HCT116 (cell line): Measurements from ENCODE around the gene PPP2R2D.

Experiments used
- CTCF ChIP-seq, 3 experiments: fragments of 200-600 bp in 1 of 3; sonication (generic) in 1 of 3; IDR thresholded peaks in 2 of 3; conservative IDR thresholded peaks in 1 of 3; 2 replicates each; pipeline ENCODE4 v1.5.1; 2012 to 2017; ENCODE audit warnings: low read depth in 2 of 3, low read length in 2 of 3, antibody characterized with exemption in 1 of 3, borderline replicate concordance in 1 of 3, control low read depth in 1 of 3, mild to moderate bottlenecking in 1 of 3, mixed read lengths in 1 of 3, mixed run types in 1 of 3, moderate library complexity in 1 of 3; ENCODE audit not compliant: insufficient read depth in 1 of 3
- POLR2A ChIP-seq: IDR thresholded peaks from 2 replicates; pipeline ENCODE4 v1.7.0; 2011; ENCODE audit warnings: borderline replicate concordance; ENCODE audit not compliant: insufficient read depth, insufficient read length; ENCODE audit errors: extremely low read depth
- POLR2AphosphoS5 ChIP-seq: IDR thresholded peaks from 2 replicates; pipeline ENCODE4 v1.6.1; 2011; ENCODE audit warnings: mild to moderate bottlenecking, low read depth, low read length, moderate library complexity
- RAD21 ChIP-seq: IDR thresholded peaks from 2 replicates; pipeline ENCODE4 v1.6.1; 2012; ENCODE audit warnings: low read depth, mild to moderate bottlenecking
- SIN3A ChIP-seq: IDR thresholded peaks from 2 replicates; pipeline ENCODE4 v1.6.1; 2012; ENCODE audit warnings: low read depth
- ZFX ChIP-seq: fragments of 450-650 bp; IDR thresholded peaks from 2 replicates; pipeline ENCODE4 v1.6.1; 2017
- TF ChIP-seq, protein P1 (sequence below): IDR thresholded peaks from 2 replicates; pipeline ENCODE4 v1.6.1; 2012; ENCODE audit warnings: low read depth
- TF ChIP-seq, protein P2 (sequence below): IDR thresholded peaks from 2 replicates; pipeline ENCODE4 v1.6.1; 2012

- TF ChIP-seq CTCF (IDR thresholded peaks at IDR 0.05 in 2 of 3, conservative IDR thresholded peaks at IDR 0.05 in 1 of 3; ENCODE audit: borderline replicate concordance in 1 of 3, insufficient read depth in 1 of 3, low read depth in 2 of 3, low read length in 2 of 3) (no peak), POLR2AphosphoS5 (no peak), ZFX (no peak), RAD21 (no peak), POLR2A (no peak), SIN3A (no peak)
- TF ChIP-seq, protein P1, sequence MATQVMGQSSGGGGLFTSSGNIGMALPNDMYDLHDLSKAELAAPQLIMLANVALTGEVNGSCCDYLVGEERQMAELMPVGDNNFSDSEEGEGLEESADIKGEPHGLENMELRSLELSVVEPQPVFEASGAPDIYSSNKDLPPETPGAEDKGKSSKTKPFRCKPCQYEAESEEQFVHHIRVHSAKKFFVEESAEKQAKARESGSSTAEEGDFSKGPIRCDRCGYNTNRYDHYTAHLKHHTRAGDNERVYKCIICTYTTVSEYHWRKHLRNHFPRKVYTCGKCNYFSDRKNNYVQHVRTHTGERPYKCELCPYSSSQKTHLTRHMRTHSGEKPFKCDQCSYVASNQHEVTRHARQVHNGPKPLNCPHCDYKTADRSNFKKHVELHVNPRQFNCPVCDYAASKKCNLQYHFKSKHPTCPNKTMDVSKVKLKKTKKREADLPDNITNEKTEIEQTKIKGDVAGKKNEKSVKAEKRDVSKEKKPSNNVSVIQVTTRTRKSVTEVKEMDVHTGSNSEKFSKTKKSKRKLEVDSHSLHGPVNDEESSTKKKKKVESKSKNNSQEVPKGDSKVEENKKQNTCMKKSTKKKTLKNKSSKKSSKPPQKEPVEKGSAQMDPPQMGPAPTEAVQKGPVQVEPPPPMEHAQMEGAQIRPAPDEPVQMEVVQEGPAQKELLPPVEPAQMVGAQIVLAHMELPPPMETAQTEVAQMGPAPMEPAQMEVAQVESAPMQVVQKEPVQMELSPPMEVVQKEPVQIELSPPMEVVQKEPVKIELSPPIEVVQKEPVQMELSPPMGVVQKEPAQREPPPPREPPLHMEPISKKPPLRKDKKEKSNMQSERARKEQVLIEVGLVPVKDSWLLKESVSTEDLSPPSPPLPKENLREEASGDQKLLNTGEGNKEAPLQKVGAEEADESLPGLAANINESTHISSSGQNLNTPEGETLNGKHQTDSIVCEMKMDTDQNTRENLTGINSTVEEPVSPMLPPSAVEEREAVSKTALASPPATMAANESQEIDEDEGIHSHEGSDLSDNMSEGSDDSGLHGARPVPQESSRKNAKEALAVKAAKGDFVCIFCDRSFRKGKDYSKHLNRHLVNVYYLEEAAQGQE = no peak
- TF ChIP-seq, protein P2, sequence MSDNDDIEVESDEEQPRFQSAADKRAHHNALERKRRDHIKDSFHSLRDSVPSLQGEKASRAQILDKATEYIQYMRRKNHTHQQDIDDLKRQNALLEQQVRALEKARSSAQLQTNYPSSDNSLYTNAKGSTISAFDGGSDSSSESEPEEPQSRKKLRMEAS = no peak
Observed at GRCh38 chr10:131944412-131944811, 43.6 kb downstream of the PPP2R2D start.
